ENCODE results near the gene CREBZF.

The CREBZF gene

GRCh38 chr11:85627998-85628770, 36.7 kb downstream of the CREBZF start, which contains the start of gene TMEM126B (continued):
- TF ChIP-seq PRDM4 (tag by site-specific recombination; IDR thresholded peaks at IDR 0.05) = no peak
- 0 out of 2 replicates have a peak, but pooled peaks have one; percentile 22 for TF ChIP-seq MZF1 (tag by site-specific recombination; IDR thresholded peaks at IDR 0.05; ENCODE audit: borderline replicate concordance)
- TF ChIP-seq RBAK (tag by site-specific recombination; IDR thresholded peaks at IDR 0.05) = no peak
- TF ChIP-seq ZNF175 (tag by site-specific recombination; IDR thresholded peaks at IDR 0.05) = no peak
- TF ChIP-seq ZEB2 (tag by site-specific recombination; IDR thresholded peaks at IDR 0.05) = peak; percentile 47; the same call in 1 of the 2 replicates
- TF ChIP-seq ZNF768 (tag by site-specific recombination; IDR thresholded peaks at IDR 0.05) = no peak
- peak; percentile 54 for TF ChIP-seq ZNF335 (tag by site-specific recombination; conservative IDR thresholded peaks at IDR 0.05)
- peak; percentile 20 for TF ChIP-seq ZBTB26 (tag by site-specific recombination; optimal IDR thresholded peaks at IDR 0.05)
- TF ChIP-seq GLI4 (tag by site-specific recombination; IDR thresholded peaks at IDR 0.05) = 0 out of 2 replicates have a peak, but pooled peaks have one; percentile 13
- no peak for TF ChIP-seq ZNF837 (tag by site-specific recombination; IDR thresholded peaks at IDR 0.05)
- TF ChIP-seq ZNF629 (tag by site-specific recombination; IDR thresholded peaks at IDR 0.05) = peak; percentile 13; the same call in 1 of the 2 replicates
- no peak for TF ChIP-seq ZNF639 (tag by site-specific recombination; IDR thresholded peaks at IDR 0.05)
- no peak for TF ChIP-seq ZNF658 (tag by site-specific recombination; IDR thresholded peaks at IDR 0.05)
- TF ChIP-seq ZNF223 (tag by site-specific recombination; IDR thresholded peaks at IDR 0.05) = peak; percentile 59; the same call in 1 of the 2 replicates
- no peak for TF ChIP-seq SCRT1 (tag by site-specific recombination; IDR thresholded peaks at IDR 0.05; ENCODE audit: borderline replicate concordance)
- TF ChIP-seq KLF9 (tag by site-specific recombination; IDR thresholded peaks at IDR 0.05; ENCODE audit: low read depth) = peak; percentile 74; the same call in 1 of the 2 replicates
- TF ChIP-seq ZNF133 (tag by site-specific recombination; IDR thresholded peaks at IDR 0.05) = no peak
- TF ChIP-seq PATZ1 (tag by site-specific recombination; IDR thresholded peaks at IDR 0.05) = peak; percentile 33; the same call in 1 of the 2 replicates
- peak; percentile 54; the same call in 1 of the 2 replicates for TF ChIP-seq IKZF3 (tag by site-specific recombination; IDR thresholded peaks at IDR 0.05)
- no peak for TF ChIP-seq ZNF140 (tag by site-specific recombination; IDR thresholded peaks at IDR 0.05)
- TF ChIP-seq ZNF174 (tag by site-specific recombination; IDR thresholded peaks at IDR 0.05) = no peak
- TF ChIP-seq ZBTB10 (tag by site-specific recombination; IDR thresholded peaks at IDR 0.05) = 0 out of 2 replicates have a peak, but pooled peaks have one; percentile 49
- TF ChIP-seq HOXA7 (CRISPR knock-in tag; IDR thresholded peaks at IDR 0.05; ENCODE audit: borderline replicate concordance) = no peak
- peak; percentile 91 for TF ChIP-seq SP3 (tag by site-specific recombination; IDR thresholded peaks at IDR 0.05)
- no peak for TF ChIP-seq HOXD13 (CRISPR knock-in tag; IDR thresholded peaks at IDR 0.05; ENCODE audit: borderline replicate concordance)
- no peak for TF ChIP-seq ZBTB1 (tag by site-specific recombination; IDR thresholded peaks at IDR 0.05)
- no peak for TF ChIP-seq ZFP3 (tag by site-specific recombination; IDR thresholded peaks at IDR 0.05; ENCODE audit: low read depth)
- no peak for TF ChIP-seq KLF17 (tag by site-specific recombination; IDR thresholded peaks at IDR 0.05)
- TF ChIP-seq ZFP69B (tag by site-specific recombination; IDR thresholded peaks at IDR 0.05) = no peak
- TF ChIP-seq SETDB1 (IDR thresholded peaks at IDR 0.05; ENCODE audit: insufficient read length, low read length) = no peak

All from HEK293 (cell line).